HG03025 (cell line): ENCODE data around the gene MAL.

Experiments used
- ATAC-seq: cut with Tn5 transposase; IDR thresholded peaks from one replicate; pipeline ENCODE4 v1.9.1; 2021; ENCODE audit warnings: mild to moderate bottlenecking, moderate library complexity; ENCODE audit not compliant: unreplicated experiment, low FRiP score

Gene MAL

GRCh38 chr2:95046371-95047112 is 21.0 kb downstream of the MAL start:
- ATAC-seq, result no peak

- ATAC-seq, result no peak
Measured at GRCh38 chr2:95047629-95048510, 22.4 kb downstream of the MAL start.

GRCh38 chr2:95048825-95049682 is 23.5 kb downstream of the MAL start:
- no peak for ATAC-seq

- no peak for ATAC-seq
Measured at GRCh38 chr2:95049683-95049955, 24.1 kb downstream of the MAL start.

- ATAC-seq, result no peak
Measured at GRCh38 chr2:95049961-95050360, 24.5 kb downstream of the MAL start.

GRCh38 chr2:95050385-95051300 is 25.1 kb downstream of the MAL start:
- ATAC-seq, result no peak

GRCh38 chr2:95051626-95052025 is 26.1 kb downstream of the MAL start:
- ATAC-seq, result no peak

GRCh38 chr2:95052307-95052706 is 26.8 kb downstream of the MAL start:
- ATAC-seq, result no peak

GRCh38 chr2:95052804-95053479 is 27.4 kb downstream of the MAL start:
- ATAC-seq, result no peak

- no peak for ATAC-seq
Measured at GRCh38 chr2:95053543-95053942, 28.0 kb downstream of the MAL start.

- ATAC-seq, result no peak
Measured at GRCh38 chr2:95054016-95054415, 28.5 kb downstream of the MAL start.

GRCh38 chr2:95055262-95055661 is 29.8 kb downstream of the MAL start:
- no peak for ATAC-seq

GRCh38 chr2:95056044-95056443 is 30.5 kb downstream of the MAL start:
- no peak for ATAC-seq

GRCh38 chr2:95056461-95057459 is 31.3 kb downstream of the MAL start:
- ATAC-seq, result no peak

GRCh38 chr2:95057535-95058370 is 32.2 kb downstream of the MAL start:
- ATAC-seq, result no peak

- ATAC-seq, result no peak
Measured at GRCh38 chr2:95058466-95058988, 33.0 kb downstream of the MAL start.

- ATAC-seq, result no peak
Measured at GRCh38 chr2:95058989-95059641, 33.6 kb downstream of the MAL start.
